ENCODE data around the gene GNAT1. TPM values are rescaled to one million over a fixed set of nuclear protein-coding genes. Genes with fewer than 3 reads are reported as not detected.

The GNAT1 gene
- polyA plus RNA-seq, 1 donor from 2014 or later, result not detected

DNA sequence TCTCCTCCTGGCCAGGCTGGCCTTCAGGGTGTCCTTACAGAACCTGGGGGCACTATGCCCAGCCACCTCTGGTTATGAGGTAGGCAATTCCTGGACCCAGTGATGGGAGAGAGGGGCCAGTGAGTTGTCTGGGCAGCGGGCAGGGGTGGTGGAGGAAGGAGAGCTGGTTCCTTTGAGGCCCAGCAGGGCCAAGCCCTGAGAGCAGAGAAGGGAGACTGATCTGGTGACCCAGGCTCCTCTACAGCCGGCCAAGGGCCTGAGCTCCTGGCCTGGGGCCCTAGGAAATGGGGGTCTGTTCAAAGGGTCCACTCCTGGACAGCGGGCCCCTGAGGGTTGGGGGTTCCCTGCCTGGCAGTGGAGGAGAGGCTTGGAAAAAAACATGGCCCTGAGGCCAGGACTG, 21.6 kb downstream of the GNAT1 start:
- no peak overlapping the region for H3K4me3 ChIP-seq (ENCODE audit: low read length)
- no peak overlapping the region for H3K27ac ChIP-seq (ENCODE audit: low read length)

DNA sequence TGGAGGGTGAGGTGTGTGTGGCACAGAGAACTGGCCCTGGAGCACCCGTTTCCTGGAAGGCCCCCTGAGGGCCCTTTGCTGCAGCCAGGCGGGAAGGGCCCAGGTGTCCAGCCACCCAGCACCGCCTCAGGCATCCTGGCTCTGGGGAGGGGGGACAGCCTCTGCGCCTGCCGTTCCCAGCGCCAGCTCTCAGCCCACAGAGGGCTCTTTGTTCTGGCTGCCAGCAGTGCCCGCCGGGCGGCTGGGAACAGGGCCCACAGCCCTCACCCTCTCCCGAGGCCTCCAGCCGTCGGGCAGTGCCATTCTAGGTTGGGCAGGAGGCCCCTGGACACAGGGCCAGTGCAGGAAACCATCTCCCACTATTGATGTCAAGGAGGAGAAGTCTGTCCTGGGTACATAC, 22.0 kb downstream of the GNAT1 start:
- Histone ChIP-seq H3K9ac (ENCODE audit: low read length) (no peak overlapping the region), H3K79me2 (replicated peaks; ENCODE audit: insufficient read depth, low read length) (no peaks in the 10 kb centered on the region), H3K27me3 (ENCODE audit: insufficient read depth, low read depth, low read length) (no peaks in the 10 kb centered on the region), H3K9me3 (ENCODE audit: low read length) (no peaks in the 10 kb centered on the region), H3K4me3 (ENCODE audit: low read length) (no peak overlapping the region), H3K9me2 (ENCODE audit: insufficient read depth, low read length) (no peaks in the 10 kb centered on the region), H3F3A (ENCODE audit: insufficient read depth, low read length, poor library complexity, severe bottlenecking) (no peaks in the 10 kb centered on the region), H3K27ac (ENCODE audit: low read length) (no peak overlapping the region), H2AFZ (ENCODE audit: low read depth, low read length) (no peak overlapping the region), H3K36me3 (ENCODE audit: insufficient read depth, low read length) (no peaks in the 10 kb centered on the region), H4K20me1 (ENCODE audit: insufficient read depth) (no peaks in the 10 kb centered on the region), H3K4me2 (ENCODE audit: low read length) (no peak overlapping the region)
- TF ChIP-seq EZH2 (IDR thresholded peaks at IDR 0.05; ENCODE audit: borderline replicate concordance, insufficient read depth, low read length, poor library complexity, severe bottlenecking) (no peak), POLR2AphosphoS5 (IDR thresholded peaks at IDR 0.05) (no peak), EP300 (conservative IDR thresholded peaks at IDR 0.05; ENCODE audit: poor library complexity, severe bottlenecking) (no peak), RAD21 (conservative IDR thresholded peaks at IDR 0.05) (no peak), MXI1 (conservative IDR thresholded peaks at IDR 0.05; ENCODE audit: poor library complexity, severe bottlenecking) (no peak), TAF1 (IDR thresholded peaks at IDR 0.05; ENCODE audit: low read depth) (no peak), SMC3 (conservative IDR thresholded peaks at IDR 0.05; ENCODE audit: poor library complexity) (no peak)
- TF ChIP-seq, protein P1, sequence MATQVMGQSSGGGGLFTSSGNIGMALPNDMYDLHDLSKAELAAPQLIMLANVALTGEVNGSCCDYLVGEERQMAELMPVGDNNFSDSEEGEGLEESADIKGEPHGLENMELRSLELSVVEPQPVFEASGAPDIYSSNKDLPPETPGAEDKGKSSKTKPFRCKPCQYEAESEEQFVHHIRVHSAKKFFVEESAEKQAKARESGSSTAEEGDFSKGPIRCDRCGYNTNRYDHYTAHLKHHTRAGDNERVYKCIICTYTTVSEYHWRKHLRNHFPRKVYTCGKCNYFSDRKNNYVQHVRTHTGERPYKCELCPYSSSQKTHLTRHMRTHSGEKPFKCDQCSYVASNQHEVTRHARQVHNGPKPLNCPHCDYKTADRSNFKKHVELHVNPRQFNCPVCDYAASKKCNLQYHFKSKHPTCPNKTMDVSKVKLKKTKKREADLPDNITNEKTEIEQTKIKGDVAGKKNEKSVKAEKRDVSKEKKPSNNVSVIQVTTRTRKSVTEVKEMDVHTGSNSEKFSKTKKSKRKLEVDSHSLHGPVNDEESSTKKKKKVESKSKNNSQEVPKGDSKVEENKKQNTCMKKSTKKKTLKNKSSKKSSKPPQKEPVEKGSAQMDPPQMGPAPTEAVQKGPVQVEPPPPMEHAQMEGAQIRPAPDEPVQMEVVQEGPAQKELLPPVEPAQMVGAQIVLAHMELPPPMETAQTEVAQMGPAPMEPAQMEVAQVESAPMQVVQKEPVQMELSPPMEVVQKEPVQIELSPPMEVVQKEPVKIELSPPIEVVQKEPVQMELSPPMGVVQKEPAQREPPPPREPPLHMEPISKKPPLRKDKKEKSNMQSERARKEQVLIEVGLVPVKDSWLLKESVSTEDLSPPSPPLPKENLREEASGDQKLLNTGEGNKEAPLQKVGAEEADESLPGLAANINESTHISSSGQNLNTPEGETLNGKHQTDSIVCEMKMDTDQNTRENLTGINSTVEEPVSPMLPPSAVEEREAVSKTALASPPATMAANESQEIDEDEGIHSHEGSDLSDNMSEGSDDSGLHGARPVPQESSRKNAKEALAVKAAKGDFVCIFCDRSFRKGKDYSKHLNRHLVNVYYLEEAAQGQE (IDR thresholded peaks at IDR 0.05; ENCODE audit: borderline replicate concordance), result no peak
- TF ChIP-seq, protein P2, sequence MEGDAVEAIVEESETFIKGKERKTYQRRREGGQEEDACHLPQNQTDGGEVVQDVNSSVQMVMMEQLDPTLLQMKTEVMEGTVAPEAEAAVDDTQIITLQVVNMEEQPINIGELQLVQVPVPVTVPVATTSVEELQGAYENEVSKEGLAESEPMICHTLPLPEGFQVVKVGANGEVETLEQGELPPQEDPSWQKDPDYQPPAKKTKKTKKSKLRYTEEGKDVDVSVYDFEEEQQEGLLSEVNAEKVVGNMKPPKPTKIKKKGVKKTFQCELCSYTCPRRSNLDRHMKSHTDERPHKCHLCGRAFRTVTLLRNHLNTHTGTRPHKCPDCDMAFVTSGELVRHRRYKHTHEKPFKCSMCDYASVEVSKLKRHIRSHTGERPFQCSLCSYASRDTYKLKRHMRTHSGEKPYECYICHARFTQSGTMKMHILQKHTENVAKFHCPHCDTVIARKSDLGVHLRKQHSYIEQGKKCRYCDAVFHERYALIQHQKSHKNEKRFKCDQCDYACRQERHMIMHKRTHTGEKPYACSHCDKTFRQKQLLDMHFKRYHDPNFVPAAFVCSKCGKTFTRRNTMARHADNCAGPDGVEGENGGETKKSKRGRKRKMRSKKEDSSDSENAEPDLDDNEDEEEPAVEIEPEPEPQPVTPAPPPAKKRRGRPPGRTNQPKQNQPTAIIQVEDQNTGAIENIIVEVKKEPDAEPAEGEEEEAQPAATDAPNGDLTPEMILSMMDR (IDR thresholded peaks at IDR 0.05; ENCODE audit: poor library complexity, severe bottlenecking), result no peak

More for the DNA sequence above, 21.6 kb downstream of the GNAT1 start:
- no peaks in the 10 kb centered on the region for H3K36me3 ChIP-seq (ENCODE audit: insufficient read depth, low read length)
- no peaks in the 10 kb centered on the region for H3F3A ChIP-seq (ENCODE audit: insufficient read depth, low read length, poor library complexity, severe bottlenecking)
- no peak overlapping the region for H3K9ac ChIP-seq (ENCODE audit: low read length)
- H2AFZ ChIP-seq (ENCODE audit: low read depth, low read length), result no peak overlapping the region
- no peaks in the 10 kb centered on the region for H3K27me3 ChIP-seq (ENCODE audit: insufficient read depth, low read depth, low read length)
- H3K9me3 ChIP-seq (ENCODE audit: low read length), result no peaks in the 10 kb centered on the region
- H3K9me2 ChIP-seq (ENCODE audit: insufficient read depth, low read length), result no peaks in the 10 kb centered on the region
- TF ChIP-seq SMC3 (conservative IDR thresholded peaks at IDR 0.05; ENCODE audit: poor library complexity) (no peak), EZH2 (IDR thresholded peaks at IDR 0.05; ENCODE audit: borderline replicate concordance, insufficient read depth, low read length, poor library complexity, severe bottlenecking) (no peak), POLR2AphosphoS5 (IDR thresholded peaks at IDR 0.05) (no peak), MXI1 (conservative IDR thresholded peaks at IDR 0.05; ENCODE audit: poor library complexity, severe bottlenecking) (no peak)
- no peaks in the 10 kb centered on the region for H4K20me1 ChIP-seq (ENCODE audit: insufficient read depth)
- no peak overlapping the region for H3K4me2 ChIP-seq (ENCODE audit: low read length)
- no peaks in the 10 kb centered on the region for H3K79me2 ChIP-seq (replicated peaks; ENCODE audit: insufficient read depth, low read length)
